Fibroblast of lung (primary cell): ENCODE results near the gene DYSF.

ENCODE experiments used
- EZH2 ChIP-seq: IDR thresholded peaks from 2 replicates; pipeline ENCODE4 v1.5.1; 2012; ENCODE audit warnings: low read length, control low read depth, mild to moderate bottlenecking; ENCODE audit errors: missing control alignments
- TF ChIP-seq, protein P1 (sequence below), 2 donors: IDR thresholded peaks in 1 of 2; conservative IDR thresholded peaks in 1 of 2; 1 replicate in 1 of 2; 2 replicates in 1 of 2; pipeline ENCODE4 v1.5.1; 2011 to 2012; ENCODE audit warnings: low read length in 2 of 2, control low read depth in 1 of 2, inconsistent platforms in 1 of 2, low read depth in 1 of 2, mild to moderate bottlenecking in 1 of 2

GRCh38 chr2:71481111-71481510, 27.8 kb downstream of the DYSF start:
- TF ChIP-seq, protein P1, sequence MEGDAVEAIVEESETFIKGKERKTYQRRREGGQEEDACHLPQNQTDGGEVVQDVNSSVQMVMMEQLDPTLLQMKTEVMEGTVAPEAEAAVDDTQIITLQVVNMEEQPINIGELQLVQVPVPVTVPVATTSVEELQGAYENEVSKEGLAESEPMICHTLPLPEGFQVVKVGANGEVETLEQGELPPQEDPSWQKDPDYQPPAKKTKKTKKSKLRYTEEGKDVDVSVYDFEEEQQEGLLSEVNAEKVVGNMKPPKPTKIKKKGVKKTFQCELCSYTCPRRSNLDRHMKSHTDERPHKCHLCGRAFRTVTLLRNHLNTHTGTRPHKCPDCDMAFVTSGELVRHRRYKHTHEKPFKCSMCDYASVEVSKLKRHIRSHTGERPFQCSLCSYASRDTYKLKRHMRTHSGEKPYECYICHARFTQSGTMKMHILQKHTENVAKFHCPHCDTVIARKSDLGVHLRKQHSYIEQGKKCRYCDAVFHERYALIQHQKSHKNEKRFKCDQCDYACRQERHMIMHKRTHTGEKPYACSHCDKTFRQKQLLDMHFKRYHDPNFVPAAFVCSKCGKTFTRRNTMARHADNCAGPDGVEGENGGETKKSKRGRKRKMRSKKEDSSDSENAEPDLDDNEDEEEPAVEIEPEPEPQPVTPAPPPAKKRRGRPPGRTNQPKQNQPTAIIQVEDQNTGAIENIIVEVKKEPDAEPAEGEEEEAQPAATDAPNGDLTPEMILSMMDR (conservative IDR thresholded peaks at IDR 0.05 in 1 of 2, IDR thresholded peaks at IDR 0.05 in 1 of 2; ENCODE audit: low read depth in 1 of 2, low read length in 2 of 2) = no peak
- TF ChIP-seq EZH2 = no peak
